ENCODE results near the gene GPR158. TPM values are rescaled to one million over a fixed set of nuclear protein-coding genes. Genes with fewer than 3 reads are reported as not detected.

GPR158 gene, protein sequence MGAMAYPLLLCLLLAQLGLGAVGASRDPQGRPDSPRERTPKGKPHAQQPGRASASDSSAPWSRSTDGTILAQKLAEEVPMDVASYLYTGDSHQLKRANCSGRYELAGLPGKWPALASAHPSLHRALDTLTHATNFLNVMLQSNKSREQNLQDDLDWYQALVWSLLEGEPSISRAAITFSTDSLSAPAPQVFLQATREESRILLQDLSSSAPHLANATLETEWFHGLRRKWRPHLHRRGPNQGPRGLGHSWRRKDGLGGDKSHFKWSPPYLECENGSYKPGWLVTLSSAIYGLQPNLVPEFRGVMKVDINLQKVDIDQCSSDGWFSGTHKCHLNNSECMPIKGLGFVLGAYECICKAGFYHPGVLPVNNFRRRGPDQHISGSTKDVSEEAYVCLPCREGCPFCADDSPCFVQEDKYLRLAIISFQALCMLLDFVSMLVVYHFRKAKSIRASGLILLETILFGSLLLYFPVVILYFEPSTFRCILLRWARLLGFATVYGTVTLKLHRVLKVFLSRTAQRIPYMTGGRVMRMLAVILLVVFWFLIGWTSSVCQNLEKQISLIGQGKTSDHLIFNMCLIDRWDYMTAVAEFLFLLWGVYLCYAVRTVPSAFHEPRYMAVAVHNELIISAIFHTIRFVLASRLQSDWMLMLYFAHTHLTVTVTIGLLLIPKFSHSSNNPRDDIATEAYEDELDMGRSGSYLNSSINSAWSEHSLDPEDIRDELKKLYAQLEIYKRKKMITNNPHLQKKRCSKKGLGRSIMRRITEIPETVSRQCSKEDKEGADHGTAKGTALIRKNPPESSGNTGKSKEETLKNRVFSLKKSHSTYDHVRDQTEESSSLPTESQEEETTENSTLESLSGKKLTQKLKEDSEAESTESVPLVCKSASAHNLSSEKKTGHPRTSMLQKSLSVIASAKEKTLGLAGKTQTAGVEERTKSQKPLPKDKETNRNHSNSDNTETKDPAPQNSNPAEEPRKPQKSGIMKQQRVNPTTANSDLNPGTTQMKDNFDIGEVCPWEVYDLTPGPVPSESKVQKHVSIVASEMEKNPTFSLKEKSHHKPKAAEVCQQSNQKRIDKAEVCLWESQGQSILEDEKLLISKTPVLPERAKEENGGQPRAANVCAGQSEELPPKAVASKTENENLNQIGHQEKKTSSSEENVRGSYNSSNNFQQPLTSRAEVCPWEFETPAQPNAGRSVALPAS (N-terminal part only)
- total RNA-seq (2022) (not detected in 2 replicates), Bru-seq, nascent RNA (percentile 2 among the genes with signal in this experiment), BruChase-seq, experiment 1, labeled RNA remaining after a 6-hour chase (percentile 1 among the genes with signal in this experiment), BruChase-seq, experiment 2, labeled RNA remaining after a 2-hour chase (percentile 1 among the genes with signal in this experiment)
- long read RNA-seq: 0 reads

DNA sequence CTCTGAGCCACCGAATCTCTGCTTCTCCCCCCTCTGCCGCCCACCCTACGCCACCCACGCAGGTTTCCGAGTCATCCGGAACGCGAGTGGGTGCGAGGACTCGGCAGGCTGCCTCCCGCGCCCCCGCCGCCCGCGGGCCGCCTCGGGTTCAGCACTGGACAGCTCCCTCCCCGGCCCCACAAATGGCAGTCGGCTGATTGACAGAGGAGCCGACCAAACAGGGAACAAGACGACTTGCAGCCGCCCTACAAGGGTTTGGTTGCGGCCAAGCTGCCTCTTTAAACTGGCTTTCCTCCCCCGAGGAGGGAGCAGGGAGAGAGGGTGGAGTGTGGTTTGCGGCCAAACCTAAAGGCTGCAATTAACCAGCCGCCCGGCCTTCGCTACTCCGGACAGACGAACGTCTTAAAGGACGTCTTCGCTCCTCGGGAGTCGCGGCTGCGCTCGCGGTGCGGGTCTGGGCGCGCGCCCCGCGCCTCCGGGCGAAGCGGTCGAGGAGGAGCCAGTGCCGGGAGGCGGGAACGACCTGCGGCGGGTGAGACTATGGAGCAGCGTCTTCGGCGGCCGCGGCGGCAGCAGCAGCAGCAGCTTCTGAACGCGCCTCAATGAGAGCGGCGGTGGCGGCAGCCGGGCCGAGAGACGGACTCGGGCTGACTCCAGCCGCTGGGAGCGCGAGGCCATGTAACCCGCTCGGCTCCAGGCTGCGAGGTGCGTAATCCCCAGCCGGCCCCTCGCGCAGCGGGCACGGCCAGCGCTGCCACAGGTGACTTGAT lies at the start of gene GPR158:
GPR158 (plus strand) TSS at position 541 of the 770 bp plus-strand sequence. CDS start 420 bp downstream, outside the sequence.
- Mint-ChIP-seq H3K9me3 (ENCODE audit: unreplicated experiment) (no peaks in the 10 kb centered on the region), H3K27me3 (ENCODE audit: insufficient read depth, unreplicated experiment) (peaks cover 78% of the 10 kb centered on the region), H3K36me3 (ENCODE audit: insufficient read depth, unreplicated experiment) (no peaks in the 10 kb centered on the region), H3K27ac (ENCODE audit: low read depth, unreplicated experiment) (no peak within 1 kb of the TSS), H3K4me1 (ENCODE audit: insufficient read depth, unreplicated experiment) (no peaks in the 10 kb centered on the region), H3K4me3 (ENCODE audit: unreplicated experiment) (peak within 1 kb of the TSS; percentile 44)
- ChIA-PET POLR2A (interaction anchor here (0.6 to 0.9 kb wide), 2 partner anchors 19 to 120 kb away, joined by 3 to 4 read pairs; no protein-coding TSS in a partner anchor), CTCF (no interaction called here)
- TF ChIP-seq CTCF (IDR thresholded peaks at IDR 0.05; ENCODE audit: unreplicated experiment): no peak
- intact Hi-C loops (cut with micrococcal nuclease): no loop called here
- peak; percentile 64 for DNase-seq (ENCODE audit: unreplicated experiment)
- no TSS peak for BruUV-seq (replicated peaks)

- intact Hi-C loops (cut with micrococcal nuclease): no loop called here
- no peaks in the 10 kb centered on the region for H3K9me3 Mint-ChIP-seq (ENCODE audit: unreplicated experiment)
- ChIA-PET CTCF (interaction anchor here (1.5 kb wide), 1 partner anchor 12 kb away, joined by 6 read pairs; no protein-coding TSS in a partner anchor), POLR2A (no interaction called here)
- no peak overlapping the region for H3K27ac Mint-ChIP-seq (ENCODE audit: low read depth, unreplicated experiment)
- no peak for DNase-seq (ENCODE audit: unreplicated experiment)
- no peak overlapping the region for H3K4me3 Mint-ChIP-seq (ENCODE audit: unreplicated experiment)
- peaks cover 6% of the 10 kb centered on the region for H3K27me3 Mint-ChIP-seq (ENCODE audit: insufficient read depth, unreplicated experiment)
- H3K4me1 Mint-ChIP-seq (ENCODE audit: insufficient read depth, unreplicated experiment): no peaks in the 10 kb centered on the region
- TF ChIP-seq CTCF (IDR thresholded peaks at IDR 0.05; ENCODE audit: unreplicated experiment): no peak
- no peaks in the 10 kb centered on the region for H3K36me3 Mint-ChIP-seq (ENCODE audit: insufficient read depth, unreplicated experiment)
- BruUV-seq (replicated peaks): no TSS peak
Measured at GRCh38 chr10:25125201-25125611, 49.6 kb upstream of the GPR158 start.

DNA sequence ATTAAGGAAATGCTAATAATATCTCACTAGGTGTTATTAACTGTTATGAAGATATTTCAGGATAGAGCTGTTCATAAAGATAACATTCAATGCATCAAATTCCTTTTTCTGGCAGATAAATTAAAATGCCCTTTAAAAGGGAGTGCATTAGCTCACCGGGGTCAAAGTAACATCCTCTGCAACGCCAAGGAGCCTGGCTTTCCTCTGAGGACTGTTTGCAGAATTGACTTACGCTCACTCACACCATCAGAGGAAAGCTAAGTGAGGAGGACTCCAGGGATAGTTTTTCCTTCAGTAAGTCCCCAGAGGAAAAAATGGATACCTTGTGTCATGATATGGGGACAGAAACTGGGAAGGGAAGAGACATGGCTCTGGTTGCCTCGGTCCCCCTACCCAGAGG lies 45.2 kb upstream of the GPR158 start:
- no peak for TF ChIP-seq CTCF (IDR thresholded peaks at IDR 0.05; ENCODE audit: unreplicated experiment)
- POLR2A ChIA-PET: no interaction called here
- Mint-ChIP-seq H3K27me3 (ENCODE audit: insufficient read depth, unreplicated experiment) (peaks cover 32% of the 10 kb centered on the region), H3K27ac (ENCODE audit: low read depth, unreplicated experiment) (no peak overlapping the region), H3K4me3 (ENCODE audit: unreplicated experiment) (no peak overlapping the region), H3K4me1 (ENCODE audit: insufficient read depth, unreplicated experiment) (no peaks in the 10 kb centered on the region), H3K9me3 (ENCODE audit: unreplicated experiment) (no peaks in the 10 kb centered on the region), H3K36me3 (ENCODE audit: insufficient read depth, unreplicated experiment) (no peaks in the 10 kb centered on the region)
- intact Hi-C loops (cut with micrococcal nuclease): no loop called here
- no TSS peak for BruUV-seq (replicated peaks)
- DNase-seq (ENCODE audit: unreplicated experiment): no peak
- CTCF ChIA-PET: no interaction called here

Measured in MCF 10A (cell line).